Activated CD4-positive, CD25-positive, alpha-beta regulatory T cell treated with anti-CD3 and anti-CD28 coated beads, Interleukin-2, amount 50 U/mL, for 16 hours (primary cell): ENCODE measurements around the gene REX1BD.
"Not testable (repeated sequence)": the region's sequence is repeated elsewhere in the genome, so short reads cannot be mapped to it uniquely, and the experiment has no call there.

Experiments used
- DNase-seq: peaks from one replicate; pipeline ENCODE4 v3.0.0-alpha.2; 2020; ENCODE audit warnings: low read depth, low spot score

Gene REX1BD

DNA sequence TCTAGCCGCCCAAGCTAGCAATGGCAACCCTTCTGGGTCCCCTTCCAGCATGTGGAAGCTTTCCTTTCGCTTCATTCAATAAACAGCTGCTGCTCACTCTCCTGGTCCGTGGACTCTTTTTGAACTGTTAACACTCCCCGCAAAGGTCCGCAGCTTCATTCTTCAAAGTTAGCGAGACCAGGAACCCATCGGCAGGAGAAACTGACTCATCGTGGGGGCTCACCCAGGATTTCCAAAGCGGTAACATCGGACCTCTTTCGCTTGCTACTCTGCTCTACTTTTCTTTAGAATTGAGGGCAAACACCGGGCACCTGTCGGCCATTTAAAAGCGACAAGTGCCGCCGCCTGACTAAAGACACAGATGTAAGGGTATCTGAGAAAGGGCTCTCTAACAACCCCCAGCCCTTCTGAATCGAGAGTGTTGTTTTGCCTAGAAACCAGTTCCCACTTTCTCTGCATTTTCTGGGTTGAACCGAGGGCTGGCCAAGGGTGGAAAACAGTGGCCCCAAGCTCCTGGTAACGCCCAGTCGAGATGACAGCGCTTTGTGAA is 11.2 kb upstream of the REX1BD start:
- no peak for DNase-seq

- no peak for DNase-seq
Observed at GRCh38 chr19:18580311-18580710, 8.3 kb upstream of the REX1BD start.

- DNase-seq: no peak
Observed at GRCh38 chr19:18586306-18586705, 2.3 kb upstream of the REX1BD start.

- DNase-seq: no peak
Observed at GRCh38 chr19:18587561-18587960, 1.0 kb upstream of the REX1BD start.

DNA sequence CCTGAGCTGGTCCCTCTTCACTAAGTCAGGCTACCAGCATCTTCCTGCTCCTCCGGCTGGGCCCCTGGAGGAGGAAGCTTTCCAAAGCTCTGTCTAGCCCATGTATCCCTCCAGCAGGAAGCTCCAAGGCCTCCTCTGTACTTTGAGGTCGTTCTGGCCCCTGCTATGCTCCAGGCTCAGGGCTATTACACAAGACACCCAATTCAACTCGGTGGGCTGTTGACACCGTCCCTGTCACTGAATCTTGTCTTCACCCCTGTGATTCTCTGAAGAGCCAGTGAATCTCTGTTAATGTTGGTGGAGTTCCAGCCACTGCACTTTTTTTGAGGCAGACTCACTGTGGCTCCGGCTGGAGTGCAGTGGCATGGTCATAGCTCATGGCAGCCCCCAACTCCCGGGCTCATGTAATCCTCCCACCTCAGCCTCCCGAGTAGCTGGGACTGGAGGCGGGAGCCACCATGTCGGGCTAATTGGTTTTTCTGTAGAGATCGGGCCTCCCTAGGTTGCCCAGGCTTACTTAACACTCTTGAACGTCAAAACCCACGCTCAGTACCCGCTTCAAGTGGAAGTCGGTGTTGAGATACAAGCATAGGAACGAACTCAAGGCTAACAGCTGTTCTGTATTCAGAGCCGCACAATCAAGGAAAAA is 512 bp upstream of the REX1BD start:
- DNase-seq: no peak

DNA sequence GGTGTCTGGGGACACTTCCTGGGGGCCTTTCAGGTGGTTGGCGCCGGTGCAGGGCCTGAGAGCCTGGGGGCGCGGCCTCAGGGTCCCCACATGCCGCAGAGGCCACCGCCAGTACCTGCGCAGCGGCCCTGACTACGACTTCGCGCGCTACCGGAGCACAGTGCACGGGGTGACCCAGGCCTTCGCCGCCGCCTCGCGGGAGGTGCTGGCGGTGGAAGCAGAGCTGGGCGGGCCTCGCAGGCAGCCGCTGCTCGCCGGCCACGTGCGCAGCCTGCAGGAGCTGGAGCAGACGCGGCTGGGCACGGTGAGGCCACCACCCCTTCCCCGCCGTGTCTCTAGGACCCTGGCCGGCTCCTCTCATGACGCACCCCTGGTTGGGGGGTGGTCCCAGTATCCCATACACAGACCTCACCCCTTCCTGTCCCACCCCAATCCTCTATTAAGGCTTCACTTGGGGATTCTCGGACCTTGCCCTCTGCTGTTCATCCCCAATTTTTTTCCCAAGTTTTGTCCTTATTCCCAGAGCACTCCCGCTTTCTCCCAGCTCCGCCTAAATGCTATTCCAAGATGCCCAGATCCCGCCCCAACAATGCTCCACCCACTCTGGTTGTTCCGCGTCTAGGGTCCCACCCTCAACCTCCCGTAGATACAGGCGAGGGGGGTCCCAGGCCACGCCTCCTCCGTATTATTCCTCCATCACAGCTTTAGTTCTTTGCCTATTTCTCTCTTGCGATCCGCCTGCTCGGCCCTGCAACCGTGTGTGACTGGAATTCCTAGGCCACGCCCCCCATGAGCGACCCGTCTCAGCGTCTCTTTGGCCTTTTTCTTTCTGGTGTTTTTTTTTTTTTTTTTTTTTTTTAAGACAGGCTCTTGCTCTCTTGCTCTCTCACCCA is 1.0 kb downstream of the REX1BD start:
- peak; percentile 45 for DNase-seq

GRCh38 chr19:18590273-18591272 is 2.0 kb downstream of the REX1BD start:
- no peak for DNase-seq

DNA sequence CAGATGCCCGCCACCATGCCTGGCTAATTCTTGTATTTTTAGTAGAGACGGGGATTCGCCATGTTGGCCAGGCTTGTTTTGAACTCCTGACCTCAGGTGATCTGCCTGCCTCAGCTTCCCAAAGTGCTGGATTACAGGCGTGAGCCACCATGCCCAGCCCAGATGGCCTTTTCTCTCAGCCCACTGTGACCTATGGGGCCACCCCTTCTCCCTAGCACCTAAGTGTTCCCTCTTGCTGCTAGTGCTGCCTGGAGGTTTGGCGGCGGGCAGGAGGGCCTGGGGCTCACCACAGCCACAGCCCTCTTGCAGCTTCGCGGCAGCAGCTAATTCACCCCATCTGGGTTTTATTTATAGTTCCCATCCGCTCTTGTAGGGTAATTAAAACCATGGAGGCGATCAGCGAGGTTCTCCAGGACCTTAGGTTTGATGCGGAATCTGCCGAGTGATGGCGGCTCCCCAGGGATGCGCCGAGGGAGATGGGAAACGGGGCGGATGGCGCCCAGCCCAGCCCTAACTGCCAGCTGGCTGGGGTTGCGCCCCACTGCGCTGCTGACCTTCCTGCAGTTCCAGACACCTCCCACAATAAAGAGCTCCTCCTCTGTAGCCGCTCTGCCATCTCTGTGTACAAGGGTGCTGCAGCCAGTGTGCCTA is 3.3 kb downstream of the REX1BD start:
- DNase-seq: no peak

GRCh38 chr19:18592732-18593131 is 4.1 kb downstream of the REX1BD start:
- not testable (repeated sequence) for DNase-seq

GRCh38 chr19:18593367-18594095 is 4.9 kb downstream of the REX1BD start:
- DNase-seq: no peak

DNA sequence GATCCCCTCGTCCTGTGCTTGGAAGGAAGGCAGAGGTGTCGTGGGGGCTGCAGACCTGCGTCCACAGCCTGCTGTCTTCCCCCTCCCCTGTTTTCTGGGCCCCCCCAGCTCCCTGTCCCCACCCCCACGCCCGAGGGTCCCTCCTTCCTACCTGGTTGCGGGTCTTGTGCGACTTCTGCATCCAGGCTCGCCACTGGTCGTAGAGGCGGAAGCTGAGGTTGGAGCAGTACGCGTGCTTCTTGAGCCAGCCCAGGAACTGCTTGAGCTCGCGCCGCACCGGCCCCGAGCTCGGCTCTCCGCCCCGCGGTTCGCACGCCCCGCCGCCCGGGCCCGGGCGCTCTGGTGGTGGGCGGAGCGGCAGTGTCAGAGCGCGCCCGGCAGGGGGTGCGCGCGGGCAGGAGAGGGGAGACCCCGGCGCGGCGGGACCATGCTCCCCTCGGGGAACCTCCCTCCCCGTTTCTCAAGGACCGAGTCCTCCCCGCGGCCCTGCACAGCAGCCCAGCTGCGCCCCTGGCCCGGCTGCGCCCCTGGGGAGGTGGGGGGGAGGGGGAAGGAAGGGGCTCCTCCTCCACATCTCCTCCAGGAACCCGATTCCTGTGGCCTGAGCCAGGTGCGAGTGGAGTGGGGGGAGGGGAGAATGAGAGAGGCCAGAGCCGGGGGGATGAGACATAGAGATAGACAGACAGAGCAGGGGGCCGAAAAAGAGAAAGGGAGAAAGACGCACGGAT is 5.7 kb downstream of the REX1BD start:
- DNase-seq: peak; percentile 40

- DNase-seq: no peak
Observed at GRCh38 chr19:18594824-18595373, 6.3 kb downstream of the REX1BD start.

DNA sequence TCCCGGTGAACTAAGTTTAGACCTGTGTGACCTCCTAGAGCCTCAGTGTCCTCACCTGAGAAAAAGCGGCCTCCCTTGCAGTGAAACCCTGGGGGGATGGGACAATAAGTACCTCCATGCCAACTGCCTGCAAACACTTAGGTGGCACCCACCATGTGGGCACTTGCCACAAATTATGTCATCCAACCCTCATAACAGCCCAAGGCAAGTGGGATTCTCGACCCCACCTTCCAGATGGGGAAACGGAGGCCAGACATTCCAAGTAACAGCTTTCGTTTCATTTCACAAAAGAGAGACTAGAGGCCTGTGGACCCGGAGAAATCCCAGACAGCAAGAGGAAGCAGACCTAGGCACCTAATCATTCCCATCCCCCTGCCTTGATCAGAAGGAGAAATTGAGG is 6.9 kb downstream of the REX1BD start:
- no peak for DNase-seq

GRCh38 chr19:18596752-18597157 is 8.2 kb downstream of the REX1BD start:
- DNase-seq: no peak

- DNase-seq: no peak
Observed at GRCh38 chr19:18597809-18598660, 9.4 kb downstream of the REX1BD start.

DNA sequence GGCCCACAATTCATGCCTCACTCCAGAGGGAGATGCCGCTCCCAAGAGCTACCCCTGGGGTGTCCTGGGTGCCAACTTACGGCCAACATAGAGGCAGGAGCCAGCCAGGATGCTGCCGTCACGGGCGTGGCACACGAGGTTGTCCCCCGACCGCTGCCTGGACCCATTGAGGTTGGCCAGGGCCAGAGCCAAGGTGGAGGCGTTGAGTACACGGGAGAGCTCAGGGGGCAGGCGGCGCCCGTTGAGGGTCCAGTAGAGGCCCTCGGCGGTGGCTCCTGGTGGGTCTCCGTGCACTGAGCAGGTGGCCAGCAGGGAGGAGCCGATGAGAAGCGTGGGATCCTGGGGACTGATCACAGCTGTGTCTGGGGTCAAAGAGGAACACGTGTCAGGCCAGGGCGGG is 10.9 kb downstream of the REX1BD start:
- no peak for DNase-seq

DNA sequence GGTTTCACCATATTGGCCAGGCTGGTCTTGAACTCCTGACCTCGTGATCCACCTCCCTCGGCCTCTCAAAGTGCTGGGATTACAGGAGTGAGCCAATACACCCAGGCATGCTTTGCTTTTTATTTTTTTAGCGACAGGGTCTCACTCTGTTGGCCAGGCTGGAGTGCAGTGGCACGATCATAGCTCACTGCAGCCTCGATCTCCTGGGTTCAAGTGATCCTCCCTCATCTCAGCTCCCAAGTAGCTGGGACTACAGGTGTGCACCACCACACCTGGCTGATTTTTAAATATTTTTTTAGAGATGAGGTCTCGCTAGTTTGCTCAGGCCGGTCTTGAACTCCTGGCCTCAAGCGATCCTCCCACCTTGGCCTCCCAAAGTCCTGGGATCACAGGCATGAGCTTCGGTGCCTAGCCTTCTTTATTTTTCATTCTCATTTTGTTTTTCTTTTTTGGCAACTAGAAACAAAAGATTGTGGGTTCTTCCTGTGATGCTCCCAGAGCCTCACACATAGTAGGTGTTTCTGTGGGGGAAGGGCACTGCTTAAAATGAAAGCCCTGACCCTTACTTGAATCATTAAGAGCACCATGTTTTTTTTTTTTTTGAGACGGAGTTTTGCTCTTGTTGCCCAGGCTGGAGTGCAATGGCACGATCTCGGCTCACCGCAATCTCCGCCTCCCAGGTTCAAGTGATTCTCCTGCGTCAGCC is 12.2 kb downstream of the REX1BD start:
- DNase-seq: not testable (repeated sequence)

- DNase-seq: no peak
Observed at GRCh38 chr19:18601875-18602274, 13.3 kb downstream of the REX1BD start.
